ENCODE results near the gene GUCY1A1. TPM values are rescaled to one million over a fixed set of nuclear protein-coding genes. Genes with fewer than 3 reads are reported as not detected.

Gene GUCY1A1
- total RNA-seq, 2 experiments from 2014 or later = not detected

DNA sequence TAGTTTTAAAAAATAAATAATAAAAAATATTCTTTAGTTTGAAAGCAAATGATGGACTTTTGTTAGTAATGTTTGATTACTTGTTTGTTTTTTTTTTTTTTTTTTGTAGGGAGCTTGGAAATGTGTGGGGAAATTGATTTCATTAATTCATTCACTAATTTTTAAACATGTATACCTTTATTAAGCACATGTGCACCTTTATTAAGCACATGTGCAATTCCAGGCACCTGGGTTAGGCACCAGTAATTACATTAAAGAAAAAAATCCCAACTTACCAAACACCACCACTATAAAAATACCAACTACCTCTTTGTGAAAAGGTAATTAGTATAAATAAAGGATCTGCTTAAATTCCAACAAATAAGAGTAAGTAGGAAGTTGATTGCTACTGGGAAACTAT is 101.7 kb downstream of the GUCY1A1 start:
- intact Hi-C loops (cut with micrococcal nuclease; ENCODE audit: unreplicated experiment) = no loop called here
- ChIA-PET CTCF (ENCODE audit: unreplicated experiment) (no interaction called here), POLR2A (interaction anchor here (0.6 to 0.7 kb wide), 3 partner anchors 489 to 1518 kb away, joined by 3 to 6 read pairs (median 4); no protein-coding TSS in a partner anchor)
- Histone ChIP-seq H3K4me1 (ENCODE audit: insufficient read depth, low read length, poor library complexity, severe bottlenecking) (no peaks in the 10 kb centered on the region), H2AFZ (ENCODE audit: low read length) (no peak overlapping the region), H4K20me1 (ENCODE audit: insufficient read depth, low read length) (no peaks in the 10 kb centered on the region), H3K4me2 (ENCODE audit: low read length) (no peak overlapping the region), H3K36me3 (ENCODE audit: insufficient read depth, low read length) (no peaks in the 10 kb centered on the region), H3K4me3 (ENCODE audit: low read depth, low read length, poor library complexity, severe bottlenecking) (no peak overlapping the region), H3K9me2 (ENCODE audit: insufficient read depth, low read length) (no peaks in the 10 kb centered on the region), H3K27ac (ENCODE audit: low read depth, low read length, poor library complexity, severe bottlenecking) (no peak overlapping the region), H3K79me2 (ENCODE audit: insufficient read depth, low read depth, low read length) (no peaks in the 10 kb centered on the region), H3K9me3 (ENCODE audit: low read length) (no peaks in the 10 kb centered on the region)
- BruUV-seq (replicated peaks) = no TSS peak
- TF ChIP-seq EZH2phosphoT487 (IDR thresholded peaks at IDR 0.05; ENCODE audit: borderline replicate concordance, low read depth, low read length) = no peak
- TF ChIP-seq, protein P1, sequence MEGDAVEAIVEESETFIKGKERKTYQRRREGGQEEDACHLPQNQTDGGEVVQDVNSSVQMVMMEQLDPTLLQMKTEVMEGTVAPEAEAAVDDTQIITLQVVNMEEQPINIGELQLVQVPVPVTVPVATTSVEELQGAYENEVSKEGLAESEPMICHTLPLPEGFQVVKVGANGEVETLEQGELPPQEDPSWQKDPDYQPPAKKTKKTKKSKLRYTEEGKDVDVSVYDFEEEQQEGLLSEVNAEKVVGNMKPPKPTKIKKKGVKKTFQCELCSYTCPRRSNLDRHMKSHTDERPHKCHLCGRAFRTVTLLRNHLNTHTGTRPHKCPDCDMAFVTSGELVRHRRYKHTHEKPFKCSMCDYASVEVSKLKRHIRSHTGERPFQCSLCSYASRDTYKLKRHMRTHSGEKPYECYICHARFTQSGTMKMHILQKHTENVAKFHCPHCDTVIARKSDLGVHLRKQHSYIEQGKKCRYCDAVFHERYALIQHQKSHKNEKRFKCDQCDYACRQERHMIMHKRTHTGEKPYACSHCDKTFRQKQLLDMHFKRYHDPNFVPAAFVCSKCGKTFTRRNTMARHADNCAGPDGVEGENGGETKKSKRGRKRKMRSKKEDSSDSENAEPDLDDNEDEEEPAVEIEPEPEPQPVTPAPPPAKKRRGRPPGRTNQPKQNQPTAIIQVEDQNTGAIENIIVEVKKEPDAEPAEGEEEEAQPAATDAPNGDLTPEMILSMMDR (conservative IDR thresholded peaks at IDR 0.05; ENCODE audit: low read length) = no peak
- no peak for DNase-seq (ENCODE audit: low spot score)

DNA sequence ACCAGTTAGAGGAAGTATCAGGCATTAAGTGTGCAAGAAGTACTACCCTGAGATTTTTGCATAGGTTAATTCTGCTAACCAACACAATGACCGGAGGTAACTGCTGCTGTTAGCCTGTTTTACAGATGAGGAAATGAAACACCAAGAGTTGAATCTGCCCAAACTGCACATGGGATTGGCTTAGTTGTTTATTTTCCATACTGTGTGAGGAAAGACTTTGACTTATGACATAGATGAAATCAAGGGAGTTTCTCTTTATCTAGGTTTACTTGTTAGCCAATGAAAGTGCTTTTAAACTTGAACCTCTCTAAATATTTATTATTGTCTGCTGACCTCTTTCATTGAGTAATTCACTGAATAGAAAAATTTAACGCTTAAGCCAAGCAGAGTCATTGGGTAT is 102.4 kb downstream of the GUCY1A1 start:
- Histone ChIP-seq H3K9me2 (ENCODE audit: insufficient read depth, low read length) (no peaks in the 10 kb centered on the region), H3K4me2 (ENCODE audit: low read length) (no peak overlapping the region), H3K9me3 (ENCODE audit: low read length) (no peaks in the 10 kb centered on the region), H3K4me3 (ENCODE audit: low read depth, low read length, poor library complexity, severe bottlenecking) (no peak overlapping the region), H3K36me3 (ENCODE audit: insufficient read depth, low read length) (no peaks in the 10 kb centered on the region), H3K27ac (ENCODE audit: low read depth, low read length, poor library complexity, severe bottlenecking) (no peak overlapping the region), H2AFZ (ENCODE audit: low read length) (no peak overlapping the region), H4K20me1 (ENCODE audit: insufficient read depth, low read length) (no peaks in the 10 kb centered on the region), H3K79me2 (ENCODE audit: insufficient read depth, low read depth, low read length) (no peaks in the 10 kb centered on the region), H3K4me1 (ENCODE audit: insufficient read depth, low read length, poor library complexity, severe bottlenecking) (no peaks in the 10 kb centered on the region)
- TF ChIP-seq EZH2phosphoT487 (IDR thresholded peaks at IDR 0.05; ENCODE audit: borderline replicate concordance, low read depth, low read length) = no peak
- TF ChIP-seq, protein P1 (conservative IDR thresholded peaks at IDR 0.05; ENCODE audit: low read length) = no peak
- no TSS peak for BruUV-seq (replicated peaks)
- POLR2A ChIA-PET = no interaction called here
- DNase-seq (ENCODE audit: low spot score) = no peak
- intact Hi-C loops (cut with micrococcal nuclease; ENCODE audit: unreplicated experiment) = no loop called here
- CTCF ChIA-PET (ENCODE audit: unreplicated experiment) = no interaction called here

DNA sequence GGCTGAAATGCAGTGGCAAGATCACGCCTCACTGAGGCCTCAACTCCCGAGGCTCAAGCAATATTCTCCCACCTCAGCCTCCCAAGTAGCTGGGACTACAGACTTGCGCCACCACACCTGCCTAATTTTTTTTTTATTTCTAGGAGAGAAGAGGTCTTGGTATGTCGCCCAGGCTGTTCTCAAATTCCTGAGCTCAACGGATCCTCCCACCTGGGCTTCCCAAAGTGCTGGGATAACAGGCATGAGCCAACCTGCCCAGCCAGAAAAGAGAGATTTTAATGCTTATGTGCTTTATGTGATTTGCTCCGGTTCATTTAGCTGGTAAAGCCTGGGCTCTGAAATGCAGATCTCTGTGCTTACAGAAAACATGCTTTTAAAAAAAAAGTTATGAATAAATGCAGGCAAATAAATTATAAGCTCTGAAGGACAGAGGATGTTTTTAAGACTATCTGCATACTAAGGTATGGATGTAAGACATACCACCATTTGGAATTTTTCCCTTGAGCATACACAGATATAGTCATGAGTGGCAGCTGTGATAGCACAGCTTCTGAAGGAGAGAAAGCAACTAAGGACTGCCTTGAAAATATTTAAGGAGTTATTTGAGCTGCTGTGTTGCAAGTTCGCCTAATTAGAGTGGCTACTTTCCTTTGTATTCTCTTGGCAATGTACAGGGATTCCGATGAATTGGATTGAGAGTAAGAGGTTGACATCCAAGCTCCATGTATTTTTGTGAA is 106.0 kb downstream of the GUCY1A1 start:
- Histone ChIP-seq H3K4me1 (ENCODE audit: insufficient read depth, low read length, poor library complexity, severe bottlenecking) (no peaks in the 10 kb centered on the region), H3K79me2 (ENCODE audit: insufficient read depth, low read depth, low read length) (no peaks in the 10 kb centered on the region), H3K4me3 (ENCODE audit: low read depth, low read length, poor library complexity, severe bottlenecking) (no peak overlapping the region), H2AFZ (ENCODE audit: low read length) (no peak overlapping the region), H3K9me3 (ENCODE audit: low read length) (no peaks in the 10 kb centered on the region), H3K36me3 (ENCODE audit: insufficient read depth, low read length) (no peaks in the 10 kb centered on the region), H3K4me2 (ENCODE audit: low read length) (no peak overlapping the region), H3K27ac (ENCODE audit: low read depth, low read length, poor library complexity, severe bottlenecking) (no peak overlapping the region), H3K9me2 (ENCODE audit: insufficient read depth, low read length) (no peaks in the 10 kb centered on the region), H4K20me1 (ENCODE audit: insufficient read depth, low read length) (no peaks in the 10 kb centered on the region)
- ChIA-PET CTCF (ENCODE audit: unreplicated experiment) (no interaction called here), POLR2A (interaction anchor here (0.7 kb wide), 1 partner anchor 1163 kb away, joined by 4 read pairs; no protein-coding TSS in a partner anchor)
- no peak for TF ChIP-seq EZH2phosphoT487 (IDR thresholded peaks at IDR 0.05; ENCODE audit: borderline replicate concordance, low read depth, low read length)
- TF ChIP-seq, protein P1 (conservative IDR thresholded peaks at IDR 0.05; ENCODE audit: low read length) = no peak
- intact Hi-C loops (cut with micrococcal nuclease; ENCODE audit: unreplicated experiment) = no loop called here
- BruUV-seq (replicated peaks) = no TSS peak
- DNase-seq (ENCODE audit: low spot score) = no peak
